Embryonic facial prominence (tissue), 1 donor: Measurements from ENCODE around the gene COBL.
A peak's percentile ranks its signal among the peaks of the same experiment; 100 is the strongest.
"Not testable (repeated sequence)": the region's sequence is repeated elsewhere in the genome, so short reads cannot be mapped to it uniquely, and the experiment has no call there.

Experiments used
- DNase-seq: peaks from one replicate; pipeline ENCODE4 v3.0.0-alpha.2; 2016; ENCODE audit errors: extremely low spot score

COBL gene

GRCh38 chr7:51208125-51208524 lies 108.5 kb downstream of the COBL start:
- not testable (repeated sequence) for DNase-seq

- DNase-seq = no peak
Observed at GRCh38 chr7:51198654-51199053, 118.0 kb downstream of the COBL start.

DNA sequence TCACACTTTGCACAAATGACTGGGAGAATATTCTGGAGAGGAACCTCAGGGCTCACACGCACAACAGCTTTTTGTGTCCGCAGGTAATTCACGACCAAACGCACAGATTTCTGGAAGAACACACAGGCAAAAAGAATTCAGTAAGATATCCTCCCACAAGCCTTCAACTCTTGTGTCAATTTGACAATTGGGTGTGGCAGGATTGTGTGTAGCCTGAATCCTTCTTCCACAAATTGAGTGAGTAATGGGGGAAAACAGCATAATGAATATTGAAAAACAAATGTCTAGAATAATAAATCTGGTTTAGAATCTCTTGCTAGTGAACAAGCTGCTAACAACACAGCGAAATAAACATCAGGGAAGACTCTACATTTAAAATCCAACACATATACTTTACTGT lies 125.6 kb downstream of the COBL start:
- no peak for DNase-seq

- DNase-seq = no peak
Observed at GRCh38 chr7:51189777-51190176, 126.8 kb downstream of the COBL start.

GRCh38 chr7:51188987-51189386 lies 127.6 kb downstream of the COBL start:
- DNase-seq = no peak

DNA sequence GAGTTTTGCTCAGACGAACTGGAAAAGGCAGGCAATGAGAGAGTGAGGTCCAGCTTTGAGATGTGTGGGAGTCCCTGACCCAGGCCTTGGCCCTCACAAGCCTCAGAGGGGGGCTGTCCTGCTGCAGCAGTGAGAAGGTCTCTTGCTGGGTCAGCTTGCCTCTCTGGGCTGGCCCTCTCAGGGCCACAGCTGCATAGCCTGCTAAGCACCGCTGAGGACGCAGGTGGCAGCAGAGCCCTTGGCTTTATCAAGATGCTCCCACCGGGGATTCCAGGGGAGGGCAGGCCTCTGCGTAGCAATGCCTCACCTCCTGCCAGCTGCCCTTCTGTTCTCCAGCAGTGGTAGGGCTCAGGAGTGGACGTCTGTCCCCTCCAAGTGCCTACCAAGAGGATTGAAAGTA lies 128.7 kb downstream of the COBL start:
- DNase-seq = no peak

GRCh38 chr7:51186531-51186930 lies 130.1 kb downstream of the COBL start:
- no peak for DNase-seq

DNA sequence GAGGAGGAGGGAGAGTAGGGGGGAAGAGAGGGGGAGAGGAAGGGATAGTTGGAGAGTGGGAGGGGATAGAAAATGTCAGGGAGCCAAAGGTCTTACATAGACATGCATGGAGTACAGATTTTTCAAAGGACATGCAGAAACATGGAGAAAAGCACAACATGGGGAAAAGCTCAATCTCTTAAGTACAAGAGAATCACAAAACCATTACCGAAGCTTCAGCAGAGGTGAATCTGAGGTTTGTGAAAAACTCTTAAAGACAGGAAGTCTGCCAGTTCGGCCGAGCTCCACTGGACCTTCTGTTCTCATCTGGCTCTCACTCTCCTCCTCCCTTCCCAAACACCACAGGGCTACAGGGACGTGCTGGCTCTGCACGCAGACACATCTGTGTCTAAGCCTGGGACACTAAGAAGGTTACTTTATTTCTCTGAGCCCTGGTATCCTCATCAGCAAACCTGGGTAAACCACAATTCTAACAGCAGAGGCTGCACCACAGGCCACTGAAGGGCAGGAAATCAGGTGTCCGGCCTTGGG lies 133.9 kb downstream of the COBL start:
- no peak for DNase-seq

- no peak for DNase-seq
Observed at GRCh38 chr7:51180092-51180491, 136.5 kb downstream of the COBL start.

DNA sequence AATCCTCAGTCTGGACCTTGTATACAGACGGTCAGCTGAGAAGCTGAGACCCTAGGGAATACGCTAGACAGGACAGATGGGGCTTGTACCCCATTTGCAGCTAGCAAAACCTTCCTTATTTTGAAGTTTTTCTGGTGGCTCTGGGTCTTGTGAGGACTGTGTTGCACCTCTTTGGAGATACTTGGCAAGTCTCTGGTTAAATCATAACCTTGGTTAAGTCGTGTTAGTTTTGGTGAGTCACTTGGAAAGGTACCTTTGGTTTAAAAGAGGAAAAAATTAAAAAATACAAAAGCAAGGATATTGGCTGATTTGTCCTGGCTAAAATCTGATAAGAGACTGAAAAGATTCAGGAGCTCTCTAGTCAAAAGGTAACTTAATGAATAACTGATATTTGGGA lies 140.6 kb downstream of the COBL start:
- DNase-seq = no peak

GRCh38 chr7:51175316-51175991 lies 141.2 kb downstream of the COBL start:
- DNase-seq = no peak

DNA sequence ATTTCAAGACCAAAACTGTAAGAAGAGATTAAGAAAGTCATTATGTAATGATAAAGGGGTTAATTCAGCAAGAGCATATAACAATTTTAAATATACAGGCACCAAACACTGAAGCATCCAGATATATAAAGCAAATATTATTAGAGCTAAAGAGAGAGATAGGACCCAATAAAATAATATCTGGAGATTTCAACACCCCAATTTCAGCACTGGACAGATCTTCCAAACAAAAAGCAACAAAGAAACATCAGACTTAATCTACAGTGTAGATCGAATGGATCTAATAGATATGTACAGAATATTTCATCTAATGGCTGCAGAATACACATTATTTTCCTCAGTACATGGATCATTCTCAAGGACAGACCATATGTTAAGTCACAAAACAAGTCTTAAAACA lies 151.3 kb downstream of the COBL start:
- DNase-seq = no peak

GRCh38 chr7:51162724-51163329 lies 153.8 kb downstream of the COBL start:
- peak; percentile 35 for DNase-seq

DNA sequence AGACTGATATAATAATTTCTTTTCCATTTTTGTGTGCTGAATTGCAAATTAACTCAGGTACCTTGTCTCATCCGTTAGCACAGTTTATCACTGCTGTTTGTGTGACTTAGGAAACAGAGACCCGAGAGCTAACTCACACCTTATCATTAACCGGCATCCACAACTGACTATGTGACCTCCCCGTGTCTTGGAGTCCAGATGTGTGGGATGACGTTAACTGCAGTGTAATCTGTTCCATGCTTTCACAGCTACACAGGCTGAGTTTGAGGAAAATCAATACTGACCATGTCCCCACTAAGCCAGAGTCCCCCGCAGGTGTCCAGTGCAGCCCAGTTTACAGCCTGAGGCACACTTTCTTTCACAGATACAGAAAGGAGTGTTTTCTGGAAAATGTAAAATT lies 154.7 kb downstream of the COBL start:
- no peak for DNase-seq

GRCh38 chr7:51160990-51161615 lies 155.5 kb downstream of the COBL start:
- DNase-seq = peak; percentile 58

GRCh38 chr7:51160411-51160810 lies 156.2 kb downstream of the COBL start:
- DNase-seq = no peak

DNA sequence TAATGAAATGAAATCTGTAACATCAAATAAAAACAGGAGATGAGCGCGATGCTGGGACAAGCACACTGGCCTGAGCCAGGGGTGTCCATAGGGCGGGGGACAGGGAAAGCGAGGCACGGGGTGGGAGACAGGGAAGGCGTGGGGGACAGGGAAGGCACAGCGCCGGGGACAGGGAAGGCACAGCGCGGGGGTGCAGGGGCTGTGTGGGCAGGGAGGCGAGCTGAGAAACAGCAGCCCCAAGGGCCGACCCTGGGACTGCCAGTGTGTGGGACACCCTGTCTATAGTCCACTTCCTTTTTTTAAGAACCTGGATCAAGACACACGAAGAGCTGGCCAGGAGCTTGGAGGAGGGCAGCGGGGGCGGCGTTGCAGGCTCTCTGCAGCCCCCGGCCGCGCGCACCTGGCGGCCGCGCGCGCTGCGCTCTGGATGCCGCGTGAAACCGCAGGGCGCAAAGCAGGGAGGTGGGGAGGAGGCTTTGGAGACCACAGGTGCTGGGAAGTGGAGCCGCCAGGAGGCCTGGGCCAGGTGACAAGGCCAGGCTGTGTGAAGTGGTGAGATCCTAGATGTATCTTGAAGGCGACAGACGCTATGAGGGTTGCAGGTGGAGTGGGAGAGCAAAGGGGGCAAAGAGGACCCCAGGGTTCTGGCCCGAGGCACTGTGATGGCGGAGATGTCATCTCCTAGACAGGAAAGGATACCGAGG lies 157.7 kb downstream of the COBL start:
- no peak for DNase-seq

GRCh38 chr7:51158211-51158610 lies 158.4 kb downstream of the COBL start:
- no peak for DNase-seq

DNA sequence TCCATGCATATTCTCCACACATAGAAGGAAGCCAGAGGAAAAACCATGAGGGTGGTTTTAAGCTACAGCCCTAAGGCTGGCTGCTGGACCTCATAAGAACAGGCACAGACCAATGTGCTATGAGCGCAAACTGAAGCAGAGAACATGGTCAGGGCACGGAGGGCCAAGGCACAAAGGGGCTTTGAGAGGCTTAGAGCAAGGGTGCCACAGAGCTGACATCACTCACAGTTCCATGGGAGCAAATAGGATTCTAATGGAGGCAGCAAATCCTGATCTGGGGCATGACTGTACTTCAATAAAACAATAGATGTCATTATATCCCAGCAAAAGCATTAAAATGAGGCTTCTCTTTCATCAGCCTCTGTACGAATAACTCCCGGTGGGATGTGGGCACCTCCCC lies 162.4 kb downstream of the COBL start:
- no peak for DNase-seq

DNA sequence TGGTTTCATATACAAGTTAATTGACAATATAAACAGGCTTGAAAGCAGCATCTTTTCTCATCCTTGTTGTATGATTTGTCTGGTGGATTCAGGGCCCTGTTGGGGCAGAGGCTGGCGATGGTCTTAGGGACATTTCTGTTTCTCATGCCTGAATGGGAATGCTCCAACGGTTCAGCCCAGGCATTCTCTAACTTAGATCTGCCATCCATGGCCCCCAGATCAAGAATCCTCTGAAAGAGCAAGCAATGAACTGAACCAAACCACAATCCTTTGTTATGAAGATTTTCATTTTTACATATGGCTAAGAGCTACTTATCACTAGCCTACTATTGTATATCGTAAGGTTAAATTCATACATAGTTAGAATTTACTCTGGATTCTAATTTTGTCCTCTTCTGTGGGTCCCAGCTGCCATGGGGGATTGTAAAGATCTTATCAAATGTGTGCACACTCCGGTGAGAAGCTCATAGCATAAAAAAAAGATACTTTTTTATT lies 163.9 kb downstream of the COBL start:
- DNase-seq = no peak

DNA sequence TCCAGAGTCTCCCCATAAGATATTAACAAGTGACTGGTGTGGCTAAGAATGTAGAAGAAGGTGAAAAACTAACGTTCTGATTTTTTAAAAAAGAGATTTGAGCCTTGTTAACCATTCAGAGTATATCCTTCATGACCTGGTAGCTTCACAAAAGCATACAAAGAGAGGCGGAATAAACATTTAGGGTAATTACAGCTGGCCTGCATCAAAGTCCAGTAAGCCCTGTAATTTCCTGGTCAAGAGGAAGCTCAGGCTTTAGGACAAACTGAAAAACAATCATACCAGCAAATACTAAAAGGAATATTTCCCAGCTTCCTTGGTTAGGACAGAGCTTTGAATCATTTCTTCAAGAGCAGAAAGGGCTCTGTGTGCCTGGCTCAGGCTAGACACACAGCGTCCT lies 165.2 kb downstream of the COBL start:
- no peak for DNase-seq

DNA sequence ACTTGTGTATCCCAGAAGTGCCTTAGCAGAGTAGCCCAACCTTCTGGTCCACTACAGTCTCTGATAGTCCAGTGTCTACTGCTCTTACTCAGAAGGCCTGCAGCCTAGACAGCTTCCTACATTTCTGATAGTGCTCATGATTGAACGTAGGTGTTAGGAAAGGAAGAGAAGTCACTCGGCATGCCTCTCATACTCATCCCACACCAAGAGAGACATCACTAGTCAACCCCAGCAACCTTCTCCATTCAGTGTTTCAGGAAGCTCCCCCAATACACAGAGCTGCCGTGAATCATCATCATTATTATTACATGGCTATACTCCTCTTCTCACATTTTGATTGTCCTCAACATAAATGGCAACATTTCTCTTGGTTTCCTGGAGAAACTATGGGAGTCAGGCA lies 166.4 kb downstream of the COBL start:
- DNase-seq = no peak
